OCI-LY7 (cell line): ENCODE measurements around the gene SVOPL. TPM values are rescaled to one million over a fixed set of nuclear protein-coding genes. Genes with fewer than 3 reads are reported as not detected.

Source experiments
- Bru-seq: library from RNA; stranded (reverse); fragments of 400-500 nt; gene quantifications from one replicate; lab custom pipeline; 2021; lab: Mats Ljungman, UMichigan
- BruChase-seq, 2 experiments: library from RNA; stranded (reverse); fragments of 400-500 nt; gene quantifications; one replicate each; lab custom pipeline; 2021; lab: Mats Ljungman, UMichigan
- BruUV-seq: library from RNA; stranded (reverse); fragments of 400-500 nt; replicated peaks from 2 replicates; lab custom pipeline; 2021; lab: Mats Ljungman, UMichigan
- CTCF ChIA-PET: fragments of 300-600 bp; sonication (Branson Sonifier 250); formaldehyde crosslinking; loops from one replicate; lab custom pipeline; 2022; ENCODE audit warnings: antibody characterized with exemption; ENCODE audit not compliant: unreplicated experiment; lab: Charles Lee
- POLR2A ChIA-PET: fragments of 300-600 bp; sonication (Branson Sonifier 250); formaldehyde crosslinking; loops from one replicate; lab custom pipeline; 2022; ENCODE audit warnings: antibody characterized with exemption; lab: Charles Lee
- DNase-seq: peaks from one replicate; pipeline ENCODE4 v3.0.0-alpha.2; 2015; ENCODE audit warnings: low spot score
- H2AFZ ChIP-seq: fragments of 200-600 bp; sonication (generic), shearing (Covaris generic); 2 replicates; pipeline ENCODE4 v1.6.1; 2014; ENCODE audit warnings: mild to moderate bottlenecking, antibody characterized with exemption, low read length, moderate library complexity
- H3K27ac ChIP-seq: fragments of 200-600 bp; sonication (generic); 2 replicates; pipeline ENCODE4 v1.5.1; 2014; ENCODE audit warnings: mixed run types, low read depth, mild to moderate bottlenecking, moderate library complexity, low read length, inconsistent platforms; ENCODE audit not compliant: poor library complexity, severe bottlenecking
- H3K36me3 ChIP-seq: fragments of 200-600 bp; sonication (generic); 2 replicates; pipeline ENCODE4 v1.6.1; 2014; ENCODE audit warnings: mild to moderate bottlenecking, antibody characterized with exemption, low read length, moderate library complexity, mixed read lengths; ENCODE audit not compliant: insufficient read depth
- H3K4me1 ChIP-seq: fragments of 200-600 bp; sonication (generic); 2 replicates; pipeline ENCODE4 v1.5.1; 2014; ENCODE audit warnings: mild to moderate bottlenecking, low read length; ENCODE audit not compliant: insufficient read depth, poor library complexity, severe bottlenecking
- H3K4me2 ChIP-seq: fragments of 200-600 bp; sonication (generic); 2 replicates; pipeline ENCODE4 v1.6.1; 2014; ENCODE audit warnings: mild to moderate bottlenecking, low read length
- H3K4me3 ChIP-seq: fragments of 200-600 bp; sonication (generic); 2 replicates; pipeline ENCODE4 v1.5.1; 2014; ENCODE audit warnings: mild to moderate bottlenecking, low read depth, low read length; ENCODE audit not compliant: poor library complexity, severe bottlenecking
- H3K79me2 ChIP-seq: fragments of 200-600 bp; sonication (generic); 2 replicates; pipeline ENCODE4 v1.6.1; 2016; ENCODE audit warnings: low read depth, mild to moderate bottlenecking, low read length, moderate library complexity, mixed read lengths; ENCODE audit not compliant: insufficient read depth
- H3K9me2 ChIP-seq: fragments of 200-600 bp; sonication (generic); 2 replicates; pipeline ENCODE4 v1.6.1; 2016; ENCODE audit warnings: mild to moderate bottlenecking, low read length, mixed read lengths; ENCODE audit not compliant: insufficient read depth
- H3K9me3 ChIP-seq: fragments of 200-600 bp; sonication (generic); 2 replicates; pipeline ENCODE4 v1.6.1; 2014; ENCODE audit warnings: mild to moderate bottlenecking, mixed run types, low read length, mixed read lengths
- H4K20me1 ChIP-seq: fragments of 200-600 bp; sonication (generic); 2 replicates; pipeline ENCODE4 v1.6.1; 2014; ENCODE audit warnings: mild to moderate bottlenecking, antibody characterized with exemption, low read length, moderate library complexity, mixed read lengths; ENCODE audit not compliant: insufficient read depth
- CTCF ChIP-seq: fragments of 200-600 bp; sonication (generic); conservative IDR thresholded peaks from 2 replicates; pipeline ENCODE4 v1.5.1; 2014; ENCODE audit warnings: mild to moderate bottlenecking, antibody characterized with exemption, low read length, moderate library complexity, mixed read lengths
- EZH2phosphoT487 ChIP-seq: fragments of 200-600 bp; sonication (generic); IDR thresholded peaks from 2 replicates; pipeline ENCODE4 v1.6.1; 2018; ENCODE audit warnings: low read depth, borderline replicate concordance, mild to moderate bottlenecking, mixed run types, antibody characterized with exemption, low read length, moderate library complexity, mixed read lengths
- intact Hi-C: fragments of 100-400 bp; cut with micrococcal nuclease; formaldehyde crosslinking; loops from one replicate; pipeline ENCODE4 v1.10.0; 2022; ENCODE audit not compliant: unreplicated experiment
- long read RNA-seq: library from polyadenylated mRNA; stranded (forward); transcript quantifications from one replicate; pipeline ENCODE4 v2.0.0, GENCODE V29; 2022
- total RNA-seq, 2 experiments: library from RNA; depleted of rRNA in 1 of 2; stranded (reverse); fragments of >200 nt in 1 of 2; shearing (Covaris generic) in 1 of 2; gene quantifications; 2 replicates each; pipeline ENCODE4 v1.2.3, GENCODE V29; 2014 to 2022

SVOPL gene
- not detected in 2 replicates for total RNA-seq (2014; rRNA removed; shearing (Covaris generic))
- total RNA-seq (2022) = not detected in 2 replicates
- Bru-seq, nascent RNA = percentile 2 among the genes with signal in this experiment
- percentile 3 among the genes with signal in this experiment for BruChase-seq, experiment 1, labeled RNA remaining after a 6-hour chase
- BruChase-seq, experiment 2, labeled RNA remaining after a 2-hour chase = percentile 2 among the genes with signal in this experiment
- long read RNA-seq = 0 reads

GRCh38 chr7:138700857-138701536, at the start of gene SVOPL:
TSS of gene SVOPL (minus strand) at chr7:138701362. CDS start at chr7:138679045, 22,317 bp downstream.
- no peaks in the 10 kb centered on the region for H3K9me3 ChIP-seq
- H3K79me2 ChIP-seq = no peaks in the 10 kb centered on the region
- no peaks in the 10 kb centered on the region for H4K20me1 ChIP-seq
- no peaks in the 10 kb centered on the region for H3K36me3 ChIP-seq
- POLR2A ChIA-PET = interaction anchor here (0.6 kb wide), 1 partner anchor 242 kb away, joined by 3 read pairs; no protein-coding TSS in a partner anchor
- BruUV-seq = no TSS peak
- no peak for TF ChIP-seq CTCF
- no peak for TF ChIP-seq EZH2phosphoT487
- H3K4me2 ChIP-seq = no peak within 1 kb of the TSS
- no peaks in the 10 kb centered on the region for H3K4me1 ChIP-seq
- H3K4me3 ChIP-seq = no peak within 1 kb of the TSS
- intact Hi-C loops = no loop called here
- DNase-seq = no peak
- no peaks in the 10 kb centered on the region for H3K9me2 ChIP-seq
- CTCF ChIA-PET = no interaction called here
- H3K27ac ChIP-seq = no peak within 1 kb of the TSS
- H2AFZ ChIP-seq = no peak within 1 kb of the TSS

- Histone ChIP-seq H3K4me1 (peaks cover 8% of the 10 kb centered on the region), H3K9me3 (no peaks in the 10 kb centered on the region), H3K4me3 (no peak overlapping the region), H3K36me3 (no peaks in the 10 kb centered on the region), H3K9me2 (no peaks in the 10 kb centered on the region), H3K4me2 (no peak overlapping the region), H4K20me1 (no peaks in the 10 kb centered on the region), H2AFZ (no peak overlapping the region), H3K79me2 (no peaks in the 10 kb centered on the region), H3K27ac (no peak overlapping the region)
- POLR2A ChIA-PET = no interaction called here
- DNase-seq = no peak
- BruUV-seq = no TSS peak
- CTCF ChIA-PET = no interaction called here
- intact Hi-C loops = no loop called here
- TF ChIP-seq CTCF (no peak), EZH2phosphoT487 (no peak)
These were observed 49.3 kb upstream of the SVOPL start for GRCh38 chr7:138750473-138750872.

- Histone ChIP-seq H3K4me3 (no peak overlapping the region), H3K9me2 (no peaks in the 10 kb centered on the region), H3K4me1 (peaks cover 8% of the 10 kb centered on the region), H2AFZ (no peak overlapping the region), H3K36me3 (no peaks in the 10 kb centered on the region), H3K79me2 (no peaks in the 10 kb centered on the region), H3K4me2 (no peak overlapping the region), H3K27ac (no peak overlapping the region), H3K9me3 (no peaks in the 10 kb centered on the region), H4K20me1 (no peaks in the 10 kb centered on the region)
- TF ChIP-seq EZH2phosphoT487 = no peak
- no peak for TF ChIP-seq CTCF
- DNase-seq = no peak
- no TSS peak for BruUV-seq
- ChIA-PET CTCF (no interaction called here), POLR2A (no interaction called here)
- intact Hi-C loops = no loop called here
These were observed 48.8 kb upstream of the SVOPL start for GRCh38 chr7:138749960-138750359.
